CD4-positive, alpha-beta T cell treated with Interleukin-17A for 4 hours (primary cell): Measurements from ENCODE around the gene PIP4K2A.
"Not testable (repeated sequence)": the region's sequence is repeated elsewhere in the genome, so short reads cannot be mapped to it uniquely, and the experiment has no call there.

Experiments
- DNase-seq: peaks from one replicate; pipeline ENCODE4 v3.0.0-alpha.2; 2020; ENCODE audit warnings: mixed read lengths

Gene PIP4K2A

DNA sequence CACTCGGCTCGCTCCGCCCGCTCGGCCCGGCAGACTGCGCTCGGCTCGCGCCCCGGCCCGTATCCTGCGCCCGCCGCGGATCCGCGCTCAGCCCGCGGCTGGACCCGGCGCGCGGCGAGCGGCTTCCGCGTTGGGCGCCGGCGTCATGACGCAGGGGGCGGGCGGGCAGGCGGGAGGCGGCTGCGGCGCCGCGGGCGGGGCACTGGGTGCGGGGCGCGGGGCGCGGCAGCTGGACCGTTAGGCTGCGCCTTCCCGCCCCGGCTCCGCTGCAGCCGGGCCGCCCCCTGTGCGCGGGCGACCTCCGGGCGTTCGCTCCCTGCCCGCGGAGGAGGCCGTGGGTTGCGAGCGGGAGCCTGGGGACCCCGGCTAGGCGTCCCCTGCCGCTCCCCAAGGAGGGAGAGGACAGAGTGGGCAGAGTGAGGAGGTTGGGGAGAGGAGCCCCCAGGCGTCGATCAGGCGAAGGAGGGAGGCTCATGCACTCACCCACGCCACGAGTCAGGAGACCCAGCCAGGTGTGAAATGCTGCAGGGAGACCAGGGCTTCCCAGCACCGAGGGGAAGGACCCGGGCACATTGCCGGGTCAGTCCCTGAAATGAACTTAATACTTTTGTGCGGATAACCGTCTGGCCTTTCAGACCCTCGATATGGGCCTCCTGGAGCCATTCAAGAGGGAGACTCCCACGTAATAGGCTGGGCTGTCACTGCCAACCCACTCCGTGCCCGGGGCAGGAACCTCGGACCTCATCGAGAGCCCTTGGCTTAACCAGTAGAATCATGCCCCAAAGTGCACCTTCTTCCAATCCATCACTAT is at the start of gene PIP4K2A:
TSS of gene PIP4K2A (minus strand) at position 100 of the 811 bp plus-strand sequence. CDS start 252 bp downstream, outside the sequence.
- DNase-seq = peak; percentile 86

DNA sequence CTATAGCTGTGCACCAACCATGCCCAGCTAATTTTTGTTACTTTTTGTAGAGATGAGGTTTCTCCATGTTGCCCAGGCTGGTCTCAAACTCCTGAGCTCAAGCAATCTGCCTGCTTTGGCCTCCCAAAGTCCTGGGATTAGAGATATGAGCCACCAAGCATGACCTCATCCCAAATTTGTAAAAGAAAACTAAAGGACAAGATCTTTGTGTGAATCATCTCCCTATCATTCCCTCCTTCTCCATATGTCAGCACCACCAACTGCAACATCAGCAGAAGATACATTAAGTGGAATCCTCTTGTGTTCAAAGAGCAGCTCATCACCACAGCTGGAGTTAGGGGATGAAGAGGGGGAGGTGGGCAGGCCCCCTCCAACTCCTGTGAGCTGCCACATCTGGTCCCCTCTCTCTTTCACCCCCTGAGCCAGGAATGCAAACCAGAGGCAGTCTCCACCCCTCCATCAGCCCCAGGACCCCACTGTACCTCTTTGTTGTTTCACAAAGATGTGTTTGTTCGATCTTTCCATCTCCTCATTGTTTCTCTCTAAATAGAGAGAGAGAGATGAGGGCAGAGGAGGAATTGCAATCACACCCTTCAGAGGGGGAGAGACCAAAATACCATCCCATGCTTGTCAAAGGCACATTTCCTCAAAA is 47.3 kb upstream of the PIP4K2A start:
- DNase-seq = no peak

DNA sequence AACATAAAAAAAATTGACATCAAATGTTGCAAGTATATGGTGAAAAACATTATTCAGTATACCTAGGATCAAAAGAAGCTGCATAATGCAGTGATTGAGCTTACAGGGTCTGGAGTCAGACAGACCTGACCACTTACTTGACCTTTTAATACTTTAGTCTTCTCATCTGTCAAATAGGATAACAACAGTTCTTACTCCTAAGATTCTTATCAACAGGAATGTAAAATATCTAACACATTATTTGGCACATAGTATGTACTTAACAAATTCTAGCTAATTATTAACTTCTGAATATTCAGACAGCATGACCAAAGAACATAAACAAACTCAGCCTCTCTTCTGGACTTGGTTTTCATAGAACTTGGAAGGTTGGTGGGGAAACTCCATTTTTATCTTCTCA is 45.6 kb upstream of the PIP4K2A start:
- no peak for DNase-seq

GRCh38 chr10:22758867-22759266 is 44.5 kb upstream of the PIP4K2A start:
- DNase-seq = no peak

DNA sequence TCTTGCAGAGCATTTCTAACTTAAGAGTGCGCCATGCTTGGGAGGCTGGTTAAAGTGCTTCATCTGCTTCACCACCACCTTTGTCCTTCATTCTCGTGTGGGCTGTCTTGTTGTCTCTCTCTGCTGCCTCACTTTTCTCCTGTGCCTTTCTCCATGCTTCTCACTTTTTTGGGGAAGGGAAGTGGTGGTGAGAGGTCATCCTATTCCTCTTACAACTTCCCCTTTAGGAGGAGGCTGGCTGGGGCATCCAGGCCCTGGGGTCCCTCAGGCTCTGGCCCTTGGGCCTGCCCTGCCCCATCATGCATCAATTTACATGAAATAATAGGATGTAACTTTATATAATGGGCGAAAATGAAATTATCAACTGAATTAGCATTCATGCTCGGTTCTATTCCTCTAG is 39.9 kb upstream of the PIP4K2A start:
- DNase-seq = no peak

DNA sequence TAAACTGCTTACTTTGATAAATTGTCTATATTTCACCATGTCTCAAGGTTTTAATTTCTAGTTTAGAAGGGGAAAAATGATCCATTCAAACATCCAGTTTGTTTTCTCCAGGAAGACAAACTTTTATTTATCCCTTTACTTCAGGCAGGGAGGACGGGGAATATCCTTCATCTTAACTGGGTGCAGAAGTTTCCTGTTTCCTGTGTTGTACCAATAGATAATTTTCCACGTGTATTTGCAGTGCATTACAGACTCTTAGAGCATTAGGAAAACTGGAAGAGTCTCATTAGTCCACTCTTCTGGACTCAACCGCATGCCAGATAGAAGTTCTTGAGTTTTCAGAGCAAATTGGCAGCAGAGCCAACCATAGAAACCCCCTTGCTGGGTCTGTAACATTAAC is 39.4 kb upstream of the PIP4K2A start:
- no peak for DNase-seq

DNA sequence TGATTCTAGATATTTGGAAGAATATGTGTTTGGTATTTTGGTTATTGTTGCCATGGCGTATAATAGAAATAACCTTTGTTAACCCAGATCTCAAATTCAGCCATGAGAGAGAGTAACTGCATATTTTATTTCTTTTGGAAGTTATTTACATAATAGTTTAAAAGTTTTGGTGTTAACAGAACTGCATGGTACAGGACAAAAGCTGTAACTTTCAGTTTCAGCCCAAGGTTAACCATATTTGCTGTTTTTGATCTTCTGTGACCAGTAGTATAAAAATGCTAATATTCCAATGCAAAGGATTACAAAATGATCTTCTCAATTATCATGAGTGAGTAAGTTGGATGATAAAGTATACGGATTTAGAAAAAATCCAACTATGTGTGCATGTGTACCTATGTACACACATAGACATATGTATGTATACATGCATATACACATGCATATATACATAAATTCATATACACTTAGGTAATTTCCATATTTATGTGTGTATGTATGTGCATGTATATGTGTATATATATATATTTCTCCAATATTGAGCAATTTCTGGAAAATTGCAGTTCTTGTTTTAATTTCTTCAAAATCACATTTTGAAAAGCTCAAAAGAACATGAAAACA is 38.0 kb upstream of the PIP4K2A start:
- DNase-seq = no peak

DNA sequence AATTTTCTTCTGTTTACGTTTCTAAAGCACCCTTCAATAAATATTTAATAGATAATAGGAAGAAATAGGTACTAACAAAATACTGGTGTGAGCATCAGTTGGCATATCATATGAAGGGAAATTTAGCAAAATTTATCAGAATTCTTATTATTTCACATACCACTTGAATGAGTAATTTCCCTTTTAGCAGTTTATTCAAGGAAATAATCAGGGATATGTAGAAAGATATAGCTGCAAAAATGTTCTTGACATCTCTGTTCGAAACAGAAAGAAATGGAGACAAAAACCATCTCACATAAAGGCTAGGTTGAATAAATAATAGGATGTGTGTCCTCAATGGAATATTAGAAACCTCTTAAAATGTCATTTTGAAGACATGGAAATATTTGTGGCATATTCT is 35.8 kb upstream of the PIP4K2A start:
- DNase-seq = no peak

GRCh38 chr10:22744858-22745257 is 30.5 kb upstream of the PIP4K2A start:
- not testable (repeated sequence) for DNase-seq

DNA sequence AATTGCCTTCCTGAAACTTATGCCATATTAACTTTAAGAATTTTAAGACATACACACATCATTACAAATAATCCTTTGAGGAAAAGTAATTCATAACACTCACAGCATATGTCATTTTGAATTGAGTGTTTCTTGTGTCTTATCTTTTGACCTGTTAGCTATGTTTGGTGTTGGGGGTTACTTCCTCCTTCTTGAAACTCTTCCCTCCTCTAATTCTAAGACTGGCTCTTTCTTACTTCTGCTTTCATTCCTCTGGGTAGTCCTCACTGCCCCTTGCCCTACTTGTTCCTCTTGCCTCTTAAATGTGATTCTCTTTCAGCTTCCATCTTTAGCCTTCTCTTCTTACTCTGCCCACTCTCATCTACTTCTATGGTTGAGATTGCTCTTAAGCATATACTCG is 28.3 kb upstream of the PIP4K2A start:
- DNase-seq = no peak

DNA sequence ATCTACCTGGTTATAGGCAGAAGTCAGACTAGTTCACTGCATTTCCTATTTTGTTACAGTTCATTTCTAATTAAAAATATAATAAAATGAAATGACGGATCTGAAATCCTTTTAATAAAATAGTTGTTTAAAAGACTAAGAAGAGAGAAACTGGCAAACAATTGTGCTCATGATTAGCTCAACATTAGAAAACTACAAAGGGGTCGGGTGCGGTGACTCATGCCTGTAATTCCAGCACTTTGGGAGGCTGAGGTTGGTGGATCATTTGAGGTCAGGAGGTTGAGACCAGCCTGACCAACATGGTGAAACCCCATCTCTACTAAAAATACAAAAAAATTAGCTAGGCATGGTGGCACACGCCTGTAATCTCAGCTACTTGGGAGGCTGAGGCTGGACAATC is 27.3 kb upstream of the PIP4K2A start:
- not testable (repeated sequence) for DNase-seq

DNA sequence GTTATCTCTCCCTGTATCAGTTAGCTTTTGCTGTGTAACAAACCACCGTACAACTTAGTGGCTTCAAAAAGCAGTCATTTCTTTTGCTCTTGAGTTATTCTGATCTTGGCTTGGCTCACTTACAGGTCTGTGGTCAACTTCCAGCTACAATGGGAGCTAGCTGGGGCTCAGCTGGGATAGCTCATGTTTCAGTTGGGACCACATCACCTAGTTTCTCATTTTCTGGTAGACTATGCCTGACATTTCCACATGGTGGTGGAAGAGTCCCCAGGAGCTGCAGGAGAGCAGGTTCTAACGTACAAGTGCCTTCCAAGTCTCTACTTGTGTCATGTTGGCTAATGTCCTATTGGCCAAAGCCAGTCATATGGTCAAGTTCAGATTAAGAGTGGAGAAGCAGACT is 25.8 kb upstream of the PIP4K2A start:
- DNase-seq = no peak

DNA sequence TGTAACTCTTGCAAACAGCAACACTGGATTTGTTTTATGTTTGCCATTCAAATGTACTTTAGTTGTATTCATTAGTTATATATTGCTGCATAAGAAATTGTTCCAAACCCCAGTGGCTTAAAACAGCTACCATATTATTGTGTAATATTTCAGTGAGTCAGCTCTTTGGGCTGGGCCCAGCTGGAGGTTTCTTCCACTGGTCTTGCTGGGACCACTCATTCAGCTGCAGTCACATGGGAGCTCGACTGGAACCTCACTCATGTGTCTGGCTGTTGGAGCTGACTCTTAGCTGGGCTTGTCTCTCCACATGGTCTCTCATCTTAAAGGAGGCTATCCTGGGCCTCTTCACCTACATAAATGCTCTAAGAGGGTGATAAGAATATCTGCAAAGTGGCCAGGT is 23.2 kb upstream of the PIP4K2A start:
- no peak for DNase-seq

DNA sequence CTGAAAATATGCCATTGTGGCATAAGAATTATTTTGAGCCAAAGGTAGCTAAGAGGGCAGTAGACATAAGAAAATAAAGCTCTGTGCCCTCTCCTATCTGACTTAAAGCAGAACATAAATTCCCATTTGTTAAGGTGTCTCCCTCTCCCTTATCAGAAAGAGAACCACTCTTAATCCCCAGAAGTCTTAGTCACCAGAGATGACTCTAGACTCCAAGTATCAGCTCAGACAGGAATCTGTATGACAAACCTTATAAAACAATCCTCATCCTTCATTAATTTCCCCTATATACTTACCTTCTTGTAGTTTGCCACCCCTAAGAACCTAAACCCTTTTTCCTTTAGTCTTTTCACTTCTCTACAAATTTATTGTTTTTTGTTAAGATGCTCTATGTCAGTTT is 21.8 kb upstream of the PIP4K2A start:
- DNase-seq = no peak

- DNase-seq = no peak
These were observed 19.6 kb upstream of the PIP4K2A start for GRCh38 chr10:22733992-22734391.

DNA sequence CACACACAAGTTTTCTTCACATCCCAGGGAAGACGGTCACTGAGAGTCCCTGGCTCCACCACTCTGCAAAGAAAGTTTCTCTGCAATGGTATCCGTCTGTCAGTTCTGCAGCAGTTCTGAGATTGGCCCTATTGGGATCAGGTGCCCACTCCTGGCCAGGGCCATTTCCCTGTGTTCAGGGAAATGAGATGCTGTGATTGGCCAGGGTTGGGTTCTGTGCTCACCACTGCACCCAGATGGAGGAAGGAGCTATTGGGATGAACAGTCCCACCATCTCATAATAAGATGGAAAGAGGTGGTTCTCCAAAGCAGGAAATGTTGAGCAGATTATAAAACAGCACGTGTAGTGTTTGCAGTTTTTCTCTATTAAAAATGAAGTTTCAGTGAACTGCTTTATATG is 13.3 kb upstream of the PIP4K2A start:
- DNase-seq = no peak

GRCh38 chr10:22727112-22727511 is 12.7 kb upstream of the PIP4K2A start:
- no peak for DNase-seq

- DNase-seq = no peak
These were observed 10.4 kb upstream of the PIP4K2A start for GRCh38 chr10:22724773-22725172.

DNA sequence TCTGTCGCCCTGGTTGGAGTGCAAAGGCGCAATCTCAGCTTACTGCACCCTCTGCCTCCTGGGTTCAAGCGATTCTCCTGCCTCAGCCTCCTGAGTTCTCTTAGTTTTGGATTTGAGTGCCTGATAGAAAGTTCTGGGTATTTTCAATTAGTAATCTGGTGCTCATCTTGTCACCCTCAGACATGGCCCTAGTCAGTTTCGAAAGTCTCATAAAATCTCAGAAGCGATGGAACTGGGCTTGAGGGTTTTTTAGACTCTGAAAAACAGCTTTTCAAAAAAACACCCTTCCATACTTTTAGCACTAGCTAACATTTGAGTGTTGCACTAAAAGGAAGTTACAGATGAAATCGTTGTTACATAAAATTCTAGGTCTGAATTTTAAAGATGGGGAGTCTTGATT is 9.4 kb upstream of the PIP4K2A start:
- no peak for DNase-seq

- no peak for DNase-seq
These were observed 9.0 kb upstream of the PIP4K2A start for GRCh38 chr10:22723343-22723779.

GRCh38 chr10:22722626-22723169 is 8.3 kb upstream of the PIP4K2A start:
- no peak for DNase-seq

DNA sequence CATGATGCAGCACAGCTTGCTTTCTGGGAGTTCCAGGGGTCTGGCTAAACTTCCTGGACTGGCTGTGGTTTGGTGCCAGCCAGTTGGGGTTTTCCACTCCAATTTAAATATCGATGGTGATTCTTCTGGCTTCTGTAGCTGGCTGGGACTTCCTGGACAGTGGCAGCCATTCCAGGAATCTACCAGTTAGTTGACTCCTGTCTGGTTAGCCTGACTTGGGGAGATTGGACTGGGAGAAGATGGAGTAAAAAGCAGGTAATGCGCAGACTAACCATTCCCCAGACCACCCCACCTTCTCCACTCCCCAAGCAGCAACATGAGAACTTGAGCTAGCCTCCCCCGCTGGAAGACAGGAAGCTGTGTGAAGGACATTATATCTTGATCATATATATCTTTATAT is 6.3 kb upstream of the PIP4K2A start:
- no peak for DNase-seq

- no peak for DNase-seq
These were observed 5.1 kb upstream of the PIP4K2A start for GRCh38 chr10:22719406-22720042.
